Mesenchymal stem cell (in vitro differentiated cells and primary cell): ENCODE results near the gene SLC35G4.

Experiments
- DNase-seq: peaks from one replicate; pipeline ENCODE4 v3.0.0-alpha.2; 2013
- H2AFZ ChIP-seq: one replicate; pipeline ENCODE4 v1.6.1; 2013; ENCODE audit warnings: low read depth, mild to moderate bottlenecking, control low read depth, inconsistent platforms, low read length, moderate library complexity
- H2AK5ac ChIP-seq: 2 replicates; pipeline ENCODE4 v1.6.1; 2013; ENCODE audit warnings: low read length, moderate library complexity, mild to moderate bottlenecking, inconsistent platforms; ENCODE audit not compliant: severe bottlenecking
- H2BK120ac ChIP-seq: one replicate; pipeline ENCODE4 v1.6.1; 2013; ENCODE audit warnings: low read depth, mild to moderate bottlenecking, inconsistent platforms, low read length, moderate library complexity
- H2BK12ac ChIP-seq, 2 experiments: one replicate each; pipeline ENCODE4 v1.6.1; 2013; ENCODE audit warnings: inconsistent platforms in 2 of 2, low read length in 2 of 2, mild to moderate bottlenecking in 2 of 2, moderate library complexity in 2 of 2, control low read depth in 1 of 2
- H2BK15ac ChIP-seq: one replicate; pipeline ENCODE4 v1.6.1; 2013; ENCODE audit warnings: mild to moderate bottlenecking, low read depth, inconsistent platforms; ENCODE audit not compliant: poor library complexity, severe bottlenecking
- H2BK5ac ChIP-seq: 2 replicates; pipeline ENCODE4 v1.6.1; 2013; ENCODE audit warnings: low read depth, mild to moderate bottlenecking, low read length, control low read depth, inconsistent platforms; ENCODE audit not compliant: poor library complexity, severe bottlenecking
- H3K14ac ChIP-seq, 2 experiments: one replicate each; pipeline ENCODE4 v1.6.1; 2013; ENCODE audit warnings: inconsistent platforms in 2 of 2, low read length in 2 of 2, control low read depth in 1 of 2, mild to moderate bottlenecking in 1 of 2, moderate library complexity in 1 of 2
- H3K18ac ChIP-seq, 2 experiments: one replicate each; pipeline ENCODE4 v1.6.1; 2013; ENCODE audit warnings: inconsistent platforms in 2 of 2, low read length in 2 of 2, control low read depth in 1 of 2, low read depth in 1 of 2, mild to moderate bottlenecking in 1 of 2
- H3K23ac ChIP-seq, 2 experiments: one replicate each; pipeline ENCODE4 v1.6.1; 2013; ENCODE audit warnings: inconsistent platforms in 2 of 2, low read length in 2 of 2, mild to moderate bottlenecking in 2 of 2, moderate library complexity in 2 of 2, control low read depth in 1 of 2
- H3K27ac ChIP-seq: 2 replicates; pipeline ENCODE4 v1.5.1; 2013; ENCODE audit warnings: mild to moderate bottlenecking, moderate library complexity, low read length, control low read depth, inconsistent platforms; ENCODE audit not compliant: poor library complexity, severe bottlenecking
- H3K27me3 ChIP-seq, 2 experiments: 2 replicates each; pipeline versions ENCODE4 v1.6.1 to v1.7.0; 2013; ENCODE audit warnings: low read length in 2 of 2, mild to moderate bottlenecking in 2 of 2, moderate library complexity in 2 of 2, control low read depth in 1 of 2, inconsistent platforms in 1 of 2; ENCODE audit not compliant: control insufficient read depth in 1 of 2, insufficient read depth in 1 of 2
- H3K36me3 ChIP-seq, 2 experiments: 2 replicates each; pipeline versions ENCODE4 v1.6.1 to v1.7.0; 2013; ENCODE audit warnings: low read length in 2 of 2, control low read depth in 1 of 2, inconsistent platforms in 1 of 2, low read depth in 1 of 2, mild to moderate bottlenecking in 1 of 2; ENCODE audit not compliant: insufficient read depth in 2 of 2, control insufficient read depth in 1 of 2
- H3K4ac ChIP-seq, 2 experiments: one replicate each; pipeline ENCODE4 v1.6.1; 2013; ENCODE audit warnings: inconsistent platforms in 2 of 2, low read length in 2 of 2, mild to moderate bottlenecking in 2 of 2, moderate library complexity in 2 of 2, control low read depth in 1 of 2, low read depth in 1 of 2
- H3K4me1 ChIP-seq: 2 replicates; pipeline ENCODE4 v1.6.1; 2013; ENCODE audit warnings: low read depth, low read length, control low read depth; ENCODE audit not compliant: control insufficient read depth, insufficient read depth
- H3K4me2 ChIP-seq: 2 replicates; pipeline ENCODE4 v1.6.1; 2013; ENCODE audit warnings: low read length, mild to moderate bottlenecking, inconsistent platforms; ENCODE audit not compliant: poor library complexity, severe bottlenecking
- H3K4me3 ChIP-seq, 2 experiments: 2 replicates each; pipeline versions ENCODE4 v1.5.1 to v1.7.0; 2013; ENCODE audit warnings: low read length in 2 of 2, mild to moderate bottlenecking in 2 of 2, control low read depth in 1 of 2, low read depth in 1 of 2; ENCODE audit not compliant: insufficient read depth in 1 of 2
- H3K79me1 ChIP-seq: replicated peaks from 2 replicates; pipeline ENCODE4 v1.6.1; 2013; ENCODE audit warnings: mild to moderate bottlenecking, control low read depth, low read length, inconsistent platforms; ENCODE audit not compliant: poor library complexity, severe bottlenecking
- H3K9ac ChIP-seq: 2 replicates; pipeline ENCODE4 v1.7.0; 2013; ENCODE audit warnings: mild to moderate bottlenecking, low read length, moderate library complexity
- H3K9me3 ChIP-seq: 2 replicates; pipeline ENCODE4 v1.7.0; 2013; ENCODE audit warnings: mild to moderate bottlenecking, low read length; ENCODE audit not compliant: control insufficient read depth
- H4K8ac ChIP-seq: one replicate; pipeline ENCODE4 v1.6.1; 2013; ENCODE audit warnings: inconsistent platforms, mild to moderate bottlenecking, low read length, moderate library complexity
- H4K91ac ChIP-seq: one replicate; pipeline ENCODE4 v1.6.1; 2013; ENCODE audit warnings: mild to moderate bottlenecking, low read length, inconsistent platforms
- WGBS: methylation state at CpG from one replicate; pipeline ENCODE4 v1.1.7; 2013; ENCODE audit warnings: mixed read lengths; 5-methylcytosine and 5-hydroxymethylcytosine counted together

The SLC35G4 gene

DNA sequence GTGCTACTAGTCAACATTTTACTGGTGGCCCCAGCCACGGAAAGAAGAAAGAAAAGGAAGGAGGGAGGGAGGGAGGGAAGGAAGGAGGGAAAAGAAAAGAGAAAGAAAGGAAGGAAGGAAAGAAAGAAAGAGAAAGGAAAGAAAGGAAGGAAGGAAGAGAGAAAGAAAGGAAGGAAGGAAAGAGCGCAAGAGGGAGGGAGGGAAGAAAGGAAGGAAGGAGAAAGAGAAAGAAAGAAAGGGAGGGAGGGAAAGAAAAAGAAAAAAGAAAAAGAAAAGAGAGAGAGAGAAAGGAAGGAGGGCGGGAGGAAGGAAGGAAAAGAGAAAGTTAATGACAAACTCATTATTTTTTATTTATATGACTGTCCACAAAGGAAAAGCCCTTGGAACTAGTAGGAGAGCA is 34.9 kb upstream of the SLC35G4 start:
- Histone ChIP-seq H4K8ac (no peak overlapping the region), H3K79me1 (no peaks in the 10 kb centered on the region), H3K4me3 (no peak overlapping the region), H2BK120ac (no peak overlapping the region), H3K23ac (no peak overlapping the region), H2BK12ac (no peak overlapping the region), H2AK5ac (no peak overlapping the region), H2BK15ac (no peak overlapping the region), H3K4ac (no peak overlapping the region), H3K36me3 (no peaks in the 10 kb centered on the region), H2AFZ (no peak overlapping the region), H3K27ac (no peak overlapping the region), H4K91ac (no peak overlapping the region), H3K18ac (no peak overlapping the region), H2BK5ac (no peak overlapping the region), H3K4me1 (no peaks in the 10 kb centered on the region), H3K9me3 (no peaks in the 10 kb centered on the region), H3K4me2 (no peak overlapping the region), H3K9ac (no peak overlapping the region), H3K27me3 (peaks cover 0 to 32% of the 10 kb centered on the region in 2 experiments), H3K14ac (no peak overlapping the region)
- WGBS = 85% methylated on average over 2 of the region's 3 CpGs
- DNase-seq = no peak

DNA sequence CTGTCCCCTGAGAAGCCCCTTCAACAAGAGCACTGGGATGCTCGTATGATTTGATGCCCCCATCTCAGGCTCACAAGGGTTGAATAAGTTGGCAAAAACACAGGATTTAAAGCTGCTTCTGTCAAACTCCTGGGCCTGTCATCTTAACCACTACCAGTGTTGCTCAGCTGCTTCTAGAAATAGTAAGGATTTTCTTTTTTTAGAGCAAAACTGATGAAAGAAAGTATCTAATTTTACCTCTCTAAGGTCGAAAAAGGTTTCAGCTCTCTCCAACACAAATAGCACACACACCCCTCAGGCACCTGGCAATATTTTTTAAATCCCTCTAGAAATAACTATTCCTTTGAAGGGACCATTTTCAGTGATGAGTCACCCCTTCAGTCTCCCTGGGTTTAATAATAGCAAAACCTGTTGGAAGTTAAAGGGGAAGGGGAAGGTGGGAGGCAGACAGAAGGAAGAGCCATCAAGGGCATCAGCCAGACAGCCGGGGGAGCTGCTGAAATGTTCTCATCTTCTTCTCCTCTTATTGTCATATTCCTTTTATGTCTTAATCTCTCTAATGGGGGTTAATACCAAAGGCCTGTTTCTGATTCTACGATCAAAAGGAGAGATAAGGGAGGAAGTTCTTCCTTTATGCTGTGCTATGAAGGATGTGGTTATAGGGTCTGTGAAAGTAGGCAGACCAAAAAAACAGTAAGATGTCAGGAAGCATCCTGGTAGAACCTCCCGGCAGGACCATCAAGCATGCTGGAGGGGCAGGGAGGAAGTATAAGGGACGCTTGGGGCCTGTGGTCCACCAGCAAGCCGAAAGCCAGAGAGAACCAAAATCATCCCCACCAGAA is 31.9 kb upstream of the SLC35G4 start:
- no peak overlapping the region for H2BK5ac ChIP-seq
- 78% methylated on average over 6 of the region's 7 CpGs for WGBS

DNA sequence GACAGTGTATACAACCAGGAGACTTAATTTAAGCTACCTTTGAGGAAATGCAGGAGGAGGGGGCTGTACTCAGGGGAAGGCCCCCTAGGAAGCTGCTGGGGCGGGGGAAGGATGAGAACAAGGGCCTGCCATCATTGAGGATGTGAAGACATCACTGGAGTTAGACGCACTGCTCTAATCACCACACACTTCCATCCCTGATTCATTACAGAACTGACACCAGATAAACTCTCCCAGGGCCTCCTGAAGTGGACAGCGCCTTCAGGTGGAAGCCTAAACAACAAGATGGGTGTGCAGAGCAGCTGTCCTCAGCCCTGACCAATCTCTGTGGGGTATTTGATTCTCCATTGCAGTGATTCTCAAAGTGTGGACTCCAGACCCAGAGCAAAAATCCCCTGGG is 30.6 kb upstream of the SLC35G4 start:
- Histone ChIP-seq H3K4me3 (no peak overlapping the region), H3K36me3 (no peaks in the 10 kb centered on the region), H3K14ac (no peak overlapping the region), H3K79me1 (no peaks in the 10 kb centered on the region), H2BK12ac (no peak overlapping the region), H3K27me3 (peaks cover 0 to 17% of the 10 kb centered on the region in 2 experiments), H3K23ac (no peak overlapping the region), H3K18ac (no peak overlapping the region), H3K4me2 (no peak overlapping the region), H3K4me1 (no peaks in the 10 kb centered on the region), H2BK5ac (no peak overlapping the region), H3K9ac (no peak overlapping the region), H2AFZ (no peak overlapping the region), H2BK15ac (no peak overlapping the region), H4K8ac (no peak overlapping the region), H3K9me3 (no peaks in the 10 kb centered on the region), H3K27ac (no peak overlapping the region), H2AK5ac (no peak overlapping the region), H2BK120ac (no peak overlapping the region), H4K91ac (no peak overlapping the region), H3K4ac (no peak overlapping the region)
- 85% methylated on average over 2 of the region's 3 CpGs for WGBS
- no peak for DNase-seq

More for the DNA sequence above, 31.9 kb upstream of the SLC35G4 start:
- H3K79me1 ChIP-seq = no peaks in the 10 kb centered on the region
- no peak overlapping the region for H3K9ac ChIP-seq
- H4K91ac ChIP-seq = no peak overlapping the region
- H3K4me3 ChIP-seq = no peak overlapping the region
- no peak overlapping the region for H3K14ac ChIP-seq
- no peak overlapping the region for H4K8ac ChIP-seq
- H2AK5ac ChIP-seq = no peak overlapping the region
- H2BK120ac ChIP-seq = no peak overlapping the region
- no peak overlapping the region for H3K4me2 ChIP-seq
- H2BK12ac ChIP-seq = no peak overlapping the region
- no peaks in the 10 kb centered on the region for H3K9me3 ChIP-seq
- no peak overlapping the region for H3K18ac ChIP-seq
- no peak overlapping the region for H2BK15ac ChIP-seq
- DNase-seq = no peak
- H3K4me1 ChIP-seq = no peaks in the 10 kb centered on the region
- H3K27me3 ChIP-seq = peaks cover 0 to 24% of the 10 kb centered on the region in 2 experiments
- no peak overlapping the region for H3K23ac ChIP-seq
- H2AFZ ChIP-seq = no peak overlapping the region
- H3K27ac ChIP-seq = no peak overlapping the region
- no peaks in the 10 kb centered on the region for H3K36me3 ChIP-seq
- no peak overlapping the region for H3K4ac ChIP-seq

DNA sequence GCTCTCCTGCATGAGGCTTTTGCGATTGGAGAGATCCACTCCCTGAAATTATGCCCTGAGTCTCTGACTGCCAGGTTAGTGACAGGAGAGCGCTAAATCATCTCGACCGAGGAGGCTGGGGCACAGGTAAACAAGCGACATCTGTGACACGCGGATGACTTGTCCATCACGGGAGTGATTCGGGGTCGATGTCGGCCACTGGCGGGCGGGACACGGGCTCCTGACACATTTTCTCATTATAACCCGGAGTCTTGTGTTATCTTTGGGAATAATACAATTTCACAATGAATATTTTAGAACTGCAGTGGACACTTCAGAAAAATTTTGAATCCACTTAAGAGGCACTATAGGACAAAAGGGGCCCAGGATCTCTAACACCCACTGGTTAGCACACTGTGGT is 29.5 kb upstream of the SLC35G4 start:
- H3K4ac ChIP-seq = no peak overlapping the region
- no peak overlapping the region for H3K4me2 ChIP-seq
- no peaks in the 10 kb centered on the region for H3K79me1 ChIP-seq
- no peak overlapping the region for H3K27ac ChIP-seq
- no peak overlapping the region for H3K18ac ChIP-seq
- DNase-seq = no peak
- H2BK15ac ChIP-seq = no peak overlapping the region
- H3K9ac ChIP-seq = no peak overlapping the region
- H3K27me3 ChIP-seq = peaks cover 0 to 17% of the 10 kb centered on the region in 2 experiments
- H3K36me3 ChIP-seq = no peaks in the 10 kb centered on the region
- H3K23ac ChIP-seq = no peak overlapping the region
- no peak overlapping the region for H4K91ac ChIP-seq
- H2BK5ac ChIP-seq = no peak overlapping the region
- H3K4me3 ChIP-seq = no peak overlapping the region
- H2BK12ac ChIP-seq = no peak overlapping the region
- no peaks in the 10 kb centered on the region for H3K4me1 ChIP-seq
- H4K8ac ChIP-seq = no peak overlapping the region
- 91% methylated on average over 11 of the region's 15 CpGs for WGBS
- H3K14ac ChIP-seq = no peak overlapping the region
- no peaks in the 10 kb centered on the region for H3K9me3 ChIP-seq
- no peak overlapping the region for H2AK5ac ChIP-seq
- no peak overlapping the region for H2AFZ ChIP-seq
- no peak overlapping the region for H2BK120ac ChIP-seq
